Measurements from ENCODE around the gene GRID2.

- no peak for TF ChIP-seq CTCF (conservative IDR thresholded peaks at IDR 0.05 in 1 of 2, IDR thresholded peaks at IDR 0.05 in 1 of 2; ENCODE audit: low read depth in 1 of 2, low read length in 2 of 2)
- no peak for TF ChIP-seq EZH2 (IDR thresholded peaks at IDR 0.05; ENCODE audit: low read length, missing control alignments)
These were observed 1051.6 kb downstream of the GRID2 start for GRCh38 chr4:93355411-93355810.

Data from fibroblast of lung (primary cell).